H1 (cell line): ENCODE data around the gene PRKCA. TPM values are rescaled to one million over a fixed set of nuclear protein-coding genes. Genes with fewer than 3 reads are reported as not detected.

Experiments used
- CTCF ChIA-PET: fragments of 300-600 bp; sonication (Branson Sonifier 250); formaldehyde crosslinking; loops from one replicate; lab custom pipeline; 2021; ENCODE audit not compliant: partially characterized antibody; lab: Charles Lee
- POLR2A ChIA-PET: fragments of 300-600 bp; sonication (Branson Sonifier 250); formaldehyde crosslinking; loops from one replicate; lab custom pipeline; 2021; ENCODE audit warnings: inconsistent platforms; ENCODE audit not compliant: partially characterized antibody; lab: Charles Lee
- DNase-seq, 2 experiments: peaks; one replicate each; pipeline versions ENCODE4 v3.0.0 to v3.0.0-alpha.2; 2010 to 2022; ENCODE audit warnings: low spot score in 2 of 2, low read depth in 1 of 2, mixed read lengths in 1 of 2
- FAIRE-seq: peaks from 2 replicates; lab custom pipeline; 2011; peaks lifted over from hg19 to GRCh38; lab: Jason Lieb, UNC
- H2AFZ ChIP-seq: 2 replicates; pipeline ENCODE4 v1.8.1; 2012; ENCODE audit warnings: low read length, inconsistent platforms
- H2AK5ac ChIP-seq: 2 replicates; pipeline ENCODE4 v1.6.1; 2013; ENCODE audit warnings: low read depth, low read length
- H2BK120ac ChIP-seq: replicated peaks from 2 replicates; pipeline ENCODE3; 2013; ENCODE audit warnings: low read depth, low read length, inconsistent platforms
- H2BK12ac ChIP-seq: 2 replicates; pipeline ENCODE4 v1.6.1; 2013; ENCODE audit warnings: low read depth, low read length
- H2BK15ac ChIP-seq: 2 replicates; pipeline ENCODE4 v1.6.1; 2013; ENCODE audit warnings: low read length
- H2BK20ac ChIP-seq: 2 replicates; pipeline ENCODE4 v1.6.1; 2013; ENCODE audit warnings: low read length
- H2BK5ac ChIP-seq: 2 replicates; pipeline ENCODE4 v1.6.1; 2013; ENCODE audit warnings: low read depth, low read length
- H3K14ac ChIP-seq: 2 replicates; pipeline ENCODE4 v1.6.1; 2013; ENCODE audit warnings: inconsistent platforms; ENCODE audit not compliant: insufficient read length
- H3K18ac ChIP-seq: 2 replicates; pipeline ENCODE4 v1.6.1; 2013; ENCODE audit warnings: low read length; ENCODE audit errors: extremely low read depth
- H3K23ac ChIP-seq: 2 replicates; pipeline ENCODE4 v1.6.1; 2013; ENCODE audit warnings: inconsistent platforms; ENCODE audit not compliant: insufficient read length
- H3K23me2 ChIP-seq: 2 replicates; pipeline ENCODE4 v1.6.1; 2013; ENCODE audit warnings: low read depth, low read length
- H3K27ac ChIP-seq: 2 replicates; pipeline ENCODE4 v1.6.1; 2011; ENCODE audit warnings: low read depth, low read length, inconsistent platforms
- H3K27me3 ChIP-seq, 4 experiments: replicated peaks in 1 of 4; 1 replicate in 1 of 4; 2 replicates in 3 of 4; pipeline versions ENCODE4 v1.6.1 to v1.8.1; 2011 to 2013; ENCODE audit warnings: low read length in 3 of 4, mild to moderate bottlenecking in 3 of 4, inconsistent platforms in 2 of 4, mixed read lengths in 2 of 4, moderate library complexity in 1 of 4; ENCODE audit not compliant: control insufficient read depth in 3 of 4, insufficient read depth in 3 of 4; ENCODE audit errors: extremely low read depth in 1 of 4
- H3K36me3 ChIP-seq, 4 experiments: 2 replicates each; pipeline versions ENCODE4 v1.6.1 to v1.8.1; 2011 to 2013; ENCODE audit warnings: mild to moderate bottlenecking in 4 of 4, low read length in 3 of 4, moderate library complexity in 2 of 4, control low read depth in 1 of 4, inconsistent platforms in 1 of 4; ENCODE audit not compliant: insufficient read depth in 4 of 4, control insufficient read depth in 2 of 4
- H3K4ac ChIP-seq: replicated peaks from 2 replicates; pipeline ENCODE3; 2013; ENCODE audit warnings: low read length, low read depth, mixed read lengths, inconsistent platforms; ENCODE audit not compliant: insufficient read length
- H3K4me1 ChIP-seq, 4 experiments: replicated peaks in 1 of 4; 1 replicate in 1 of 4; 2 replicates in 3 of 4; pipeline versions ENCODE4 v1.6.1 to v1.8.1; 2011 to 2013; ENCODE audit warnings: low read length in 3 of 4, inconsistent platforms in 2 of 4, mixed read lengths in 1 of 4; ENCODE audit not compliant: insufficient read depth in 4 of 4, control insufficient read depth in 3 of 4
- H3K4me2 ChIP-seq, 2 experiments: 2 replicates each; pipeline versions ENCODE4 v1.6.1 to v1.8.1; 2011 to 2013; ENCODE audit warnings: low read depth in 2 of 2, low read length in 2 of 2, control low read depth in 1 of 2, inconsistent platforms in 1 of 2, mild to moderate bottlenecking in 1 of 2; ENCODE audit not compliant: insufficient read depth in 1 of 2
- H3K4me3 ChIP-seq, 4 experiments: fragments of 200-600, 300-600 bp in 1 of 4; sonication (generic), shearing (Covaris generic), sonication (Bioruptor Twin) in 1 of 4; 2 replicates each; pipeline versions ENCODE4 v1.5.1 to v1.8.1; 2011 to 2016; ENCODE audit warnings: low read length in 4 of 4, low read depth in 3 of 4, control low read depth in 2 of 4, inconsistent platforms in 2 of 4, mild to moderate bottlenecking in 2 of 4, mixed read lengths in 1 of 4, moderate library complexity in 1 of 4; ENCODE audit not compliant: insufficient read depth in 2 of 4; ENCODE audit errors: extremely low read depth in 1 of 4
- H3K56ac ChIP-seq: replicated peaks from 2 replicates; pipeline ENCODE3; 2013; ENCODE audit warnings: low read depth, mild to moderate bottlenecking, mixed read lengths, low read length, inconsistent platforms; ENCODE audit not compliant: insufficient read length
- H3K79me1 ChIP-seq: 2 replicates; pipeline ENCODE4 v1.6.1; 2013; ENCODE audit warnings: low read depth, low read length, control low read depth
- H3K79me2 ChIP-seq, 2 experiments: 2 replicates each; pipeline versions ENCODE4 v1.6.1 to v1.8.1; 2012 to 2013; ENCODE audit warnings: low read length in 2 of 2, mild to moderate bottlenecking in 2 of 2, inconsistent platforms in 1 of 2; ENCODE audit not compliant: insufficient read depth in 2 of 2, control insufficient read depth in 1 of 2
- H3K9ac ChIP-seq, 4 experiments: replicated peaks in 1 of 4; 1 replicate in 1 of 4; 2 replicates in 3 of 4; pipeline versions ENCODE4 v1.6.1 to v1.8.1; 2011 to 2013; ENCODE audit warnings: low read depth in 3 of 4, low read length in 3 of 4, control low read depth in 2 of 4, mild to moderate bottlenecking in 2 of 4, moderate library complexity in 2 of 4, inconsistent platforms in 1 of 4; ENCODE audit errors: extremely low read depth in 1 of 4
- H3K9me3 ChIP-seq, 2 experiments: 2 replicates each; pipeline versions ENCODE4 v1.6.1 to v1.8.1; 2012 to 2013; ENCODE audit warnings: mild to moderate bottlenecking in 2 of 2, moderate library complexity in 2 of 2, control low read depth in 1 of 2, inconsistent platforms in 1 of 2, low read depth in 1 of 2, low read length in 1 of 2, mixed read lengths in 1 of 2; ENCODE audit not compliant: insufficient read depth in 2 of 2
- H4K20me1 ChIP-seq, 2 experiments: replicated peaks in 1 of 2; 2 replicates each; pipeline versions ENCODE3 to v1.8.1; 2011 to 2013; ENCODE audit warnings: inconsistent platforms in 2 of 2, low read length in 2 of 2, mild to moderate bottlenecking in 1 of 2; ENCODE audit not compliant: insufficient read depth in 2 of 2, control insufficient read depth in 1 of 2
- H4K5ac ChIP-seq: 2 replicates; pipeline ENCODE4 v1.6.1; 2013; ENCODE audit warnings: low read length, low read depth, mixed read lengths, inconsistent platforms; ENCODE audit not compliant: insufficient read length
- H4K8ac ChIP-seq: 2 replicates; pipeline ENCODE4 v1.8.0; 2013; ENCODE audit warnings: mild to moderate bottlenecking, moderate library complexity, low read length, inconsistent platforms; ENCODE audit not compliant: insufficient read depth; ENCODE audit errors: extremely low read depth
- H4K91ac ChIP-seq: replicated peaks from 2 replicates; pipeline ENCODE3; 2013; ENCODE audit warnings: low read length, mixed read lengths, inconsistent platforms; ENCODE audit not compliant: insufficient read length
- FOSL1 ChIP-seq: IDR thresholded peaks from 2 replicates; pipeline ENCODE4 v1.6.1; 2011; ENCODE audit warnings: mild to moderate bottlenecking, low read depth, low read length, moderate library complexity; ENCODE audit not compliant: insufficient read depth
- HDAC6 ChIP-seq: IDR thresholded peaks from one replicate; pipeline ENCODE4 v1.7.1; 2012; ENCODE audit warnings: low read depth, mild to moderate bottlenecking, inconsistent platforms, low read length, moderate library complexity
- KDM4A ChIP-seq: IDR thresholded peaks from one replicate; pipeline ENCODE4 v1.7.1; 2012; ENCODE audit warnings: low read depth, mild to moderate bottlenecking, moderate library complexity, low read length, inconsistent platforms; ENCODE audit not compliant: severe bottlenecking
- MAFK ChIP-seq: IDR thresholded peaks from 2 replicates; pipeline ENCODE4 v1.6.1; 2012; ENCODE audit warnings: low read depth, mild to moderate bottlenecking, improper control_type of control experiment, low read length
- PHF8 ChIP-seq: fragments of 200-600 bp; sonication (generic); conservative IDR thresholded peaks from 2 replicates; pipeline ENCODE4 v1.7.1; 2012; ENCODE audit warnings: low read depth, mild to moderate bottlenecking, inconsistent platforms, low read length, moderate library complexity
- POLR2A ChIP-seq, 2 experiments: IDR thresholded peaks; 1 replicate in 1 of 2; 2 replicates in 1 of 2; pipeline ENCODE4 v1.6.1; 2011; ENCODE audit warnings: low read depth in 2 of 2, low read length in 2 of 2, mild to moderate bottlenecking in 2 of 2; ENCODE audit errors: control extremely low read depth in 1 of 2
- SIX5 ChIP-seq: IDR thresholded peaks from 2 replicates; pipeline ENCODE4 v1.6.1; 2011; ENCODE audit warnings: mild to moderate bottlenecking, low read depth, low read length
- TAF1 ChIP-seq: IDR thresholded peaks from 2 replicates; pipeline ENCODE4 v1.6.1; 2011; ENCODE audit warnings: mild to moderate bottlenecking, low read depth, low read length
- WGBS, 2 experiments: shearing (Covaris generic) in 1 of 2; methylation state at CpG; one replicate each; pipeline versions ENCODE4 v1.1.6 to v1.1.7; 2013 to 2015; ENCODE audit warnings: low lambda C conversion rate in 2 of 2, mixed read lengths in 2 of 2, inconsistent platforms in 1 of 2, low coverage in 1 of 2, missing lambda C conversion rate in 1 of 2; ENCODE audit not compliant: insufficient replicate concordance in 2 of 2, insufficient coverage in 1 of 2, insufficient read length in 1 of 2; ENCODE audit errors: extremely low coverage in 1 of 2, missing lambda C conversion rate in 1 of 2; 5-methylcytosine and 5-hydroxymethylcytosine counted together
- polyA plus RNA-seq, 7 experiments: library from polyadenylated mRNA; depleted of rRNA in 3 of 7; stranded (reverse) in 5 of 7; unstranded in 2 of 7; fragments of >200 nt in 5 of 7; fragments of 200-250 nt in 2 of 7; gene quantifications; 1 replicate in 5 of 7; 2 replicates in 1 of 7; 4 replicates in 1 of 7; pipeline versions ENCODE4 v1.2.1 to v1.2.3, GENCODE V29; 2011 to 2013; ENCODE audit warnings: missing spikeins in 2 of 7, mixed read lengths in 2 of 7
- total RNA-seq: library from RNA; stranded (reverse); fragmentation: NEBNext Ultra II Directional; extraction: Animal tissue kit (Norgen Biotek cat#: 25700); gene quantifications from 2 replicates; pipeline ENCODE4 v1.2.1, GENCODE V29; 2021
- TF ChIP-seq, protein P1 (sequence below), 3 experiments: IDR thresholded peaks; 1 replicate in 2 of 3; 2 replicates in 1 of 3; pipeline versions ENCODE4 v1.5.1 to v1.6.1; 2011; ENCODE audit warnings: low read length in 3 of 3, mild to moderate bottlenecking in 3 of 3, inconsistent platforms in 2 of 3, low read depth in 1 of 3, moderate library complexity in 1 of 3; ENCODE audit not compliant: insufficient read depth in 1 of 3; ENCODE audit errors: control extremely low read depth in 1 of 3

Gene PRKCA
- total and polyA plus RNA-seq, 2 of the 8 experiments (the other 6 are each of a cell fraction or from before 2014, with no cell fraction given): 5.8 to 17.8 TPM

DNA sequence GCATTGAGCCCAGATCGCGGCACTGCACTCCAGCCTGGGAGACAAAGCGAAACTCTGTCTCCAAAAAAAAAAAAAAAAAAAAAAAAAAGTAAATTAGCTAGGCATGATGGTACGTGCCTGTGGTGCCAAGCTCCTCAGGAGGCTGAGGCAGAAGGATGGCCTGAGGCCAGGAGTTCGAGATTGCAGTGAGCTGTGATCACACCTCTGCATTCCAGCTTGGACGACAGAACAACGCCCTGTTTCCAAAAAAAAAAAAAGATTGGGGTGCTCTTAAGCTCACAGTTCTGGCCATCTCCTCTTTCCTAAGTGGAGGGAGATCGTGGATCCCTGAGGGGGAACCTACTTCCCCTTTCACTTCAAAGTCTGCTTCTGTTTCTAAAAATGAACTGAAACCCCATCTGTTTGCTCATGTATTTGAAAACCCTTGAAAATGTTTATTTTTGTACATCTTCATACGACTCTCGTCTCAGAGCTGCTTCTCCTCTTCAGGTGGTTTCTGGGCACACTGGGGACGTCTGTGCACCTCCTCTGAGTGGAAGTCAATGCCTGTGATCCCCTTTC is 138.8 kb downstream of the PRKCA start:
- Histone ChIP-seq H2BK12ac (no peak overlapping the region), H3K23me2 (no peaks in the 10 kb centered on the region; the same call in 1 of the 2 replicates), H4K20me1 (no peaks in the 10 kb centered on the region), H2AFZ (no peak overlapping the region), H2BK120ac (no peak overlapping the region), H3K36me3 (no peaks in the 10 kb centered on the region), H3K4me1 (peaks cover 2 to 5% (median 4%) of the 10 kb centered on the region in 4 experiments; a peak in 3 of 7 replicates), H3K79me1 (no peaks in the 10 kb centered on the region), H2BK15ac (no peak overlapping the region), H4K91ac (no peak overlapping the region), H3K9me3 (no peaks in the 10 kb centered on the region), H3K14ac (no peak overlapping the region), H3K4me3 (no peak overlapping the region)
- TF ChIP-seq SIX5 (no peak), MAFK (no peak), FOSL1 (no peak), POLR2A (IDR thresholded peaks at IDR 0.05; ENCODE audit: control extremely low read depth in 1 of 2, low read depth in 2 of 2, low read length in 2 of 2) (no peak), KDM4A (no peak), PHF8 (no peak), HDAC6 (no peak), TAF1 (no peak)
- TF ChIP-seq, protein P1, sequence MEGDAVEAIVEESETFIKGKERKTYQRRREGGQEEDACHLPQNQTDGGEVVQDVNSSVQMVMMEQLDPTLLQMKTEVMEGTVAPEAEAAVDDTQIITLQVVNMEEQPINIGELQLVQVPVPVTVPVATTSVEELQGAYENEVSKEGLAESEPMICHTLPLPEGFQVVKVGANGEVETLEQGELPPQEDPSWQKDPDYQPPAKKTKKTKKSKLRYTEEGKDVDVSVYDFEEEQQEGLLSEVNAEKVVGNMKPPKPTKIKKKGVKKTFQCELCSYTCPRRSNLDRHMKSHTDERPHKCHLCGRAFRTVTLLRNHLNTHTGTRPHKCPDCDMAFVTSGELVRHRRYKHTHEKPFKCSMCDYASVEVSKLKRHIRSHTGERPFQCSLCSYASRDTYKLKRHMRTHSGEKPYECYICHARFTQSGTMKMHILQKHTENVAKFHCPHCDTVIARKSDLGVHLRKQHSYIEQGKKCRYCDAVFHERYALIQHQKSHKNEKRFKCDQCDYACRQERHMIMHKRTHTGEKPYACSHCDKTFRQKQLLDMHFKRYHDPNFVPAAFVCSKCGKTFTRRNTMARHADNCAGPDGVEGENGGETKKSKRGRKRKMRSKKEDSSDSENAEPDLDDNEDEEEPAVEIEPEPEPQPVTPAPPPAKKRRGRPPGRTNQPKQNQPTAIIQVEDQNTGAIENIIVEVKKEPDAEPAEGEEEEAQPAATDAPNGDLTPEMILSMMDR (IDR thresholded peaks at IDR 0.05; ENCODE audit: control extremely low read depth in 1 of 3, insufficient read depth in 1 of 3, low read depth in 1 of 3, low read length in 3 of 3): no peak
- TF ChIP-seq, all 59 proteins: peak for 0
- Histone ChIP-seq H2BK20ac (no peak overlapping the region), H3K4me2 (no peak overlapping the region), H3K18ac (no peak overlapping the region), H3K56ac (no peak overlapping the region), H2AK5ac (no peak overlapping the region), H3K27ac (no peak overlapping the region), H4K5ac (no peak overlapping the region), H3K27me3 (no peaks in the 10 kb centered on the region), H3K23ac (no peak overlapping the region), H2BK5ac (no peak overlapping the region), H3K4ac (no peak overlapping the region), H4K8ac (no peak overlapping the region), H3K9ac (no peak overlapping the region), H3K79me2 (peaks cover 2 to 11% of the 10 kb centered on the region in 2 experiments; a peak in 3 of 4 replicates)
- CTCF ChIA-PET: interaction anchor here (0.7 to 1.6 kb wide), 6 partner anchors 9 to 1038 kb away, joined by 3 to 5 read pairs (median 4); no protein-coding TSS in a partner anchor
- FAIRE-seq (no peak), DNase-seq (no peak)
- POLR2A ChIA-PET: interaction anchor here (0.6 to 1.3 kb wide), 3 partner anchors 11 to 23 kb away, joined by 3 to 4 read pairs (median 3); no protein-coding TSS in a partner anchor
- WGBS, 2 experiments: 88% methylated on average over 8 of the region's 11 CpGs; no CpG with 5 or more reads in 1 of the 2 experiments
